ENCODE data around the gene CPN2.

DNA sequence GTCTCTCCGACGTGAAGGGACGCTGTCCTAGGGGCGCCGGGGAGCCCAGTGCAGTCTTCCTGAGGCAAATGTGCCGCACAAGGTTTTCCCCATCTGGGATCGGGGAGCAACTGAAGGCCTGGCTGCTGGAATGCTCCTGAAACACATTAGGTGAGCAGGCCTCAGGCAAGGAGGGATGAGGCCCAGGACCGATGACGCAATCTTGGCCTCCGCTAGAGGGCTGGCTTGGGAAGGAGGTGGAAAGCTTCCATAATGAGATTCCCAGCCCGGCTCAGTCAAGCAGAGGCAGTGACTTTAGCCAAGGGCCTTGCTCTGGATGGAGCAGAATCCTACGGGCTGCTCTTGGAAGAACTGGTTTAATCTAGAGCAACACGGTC is 50.8 kb downstream of the CPN2 start:
- TF ChIP-seq SREBF2 (IDR thresholded peaks at IDR 0.05), result no peak
- no peak for TF ChIP-seq PBX3 (IDR thresholded peaks at IDR 0.05)
- TF ChIP-seq POLR2A (IDR thresholded peaks at IDR 0.05; ENCODE audit: low read length), result no peak
- no peak for TF ChIP-seq CTCF (IDR thresholded peaks at IDR 0.05)
- no peak for TF ChIP-seq EP300 (IDR thresholded peaks at IDR 0.05)
